GM12872 (cell line): ENCODE results near the gene STC2.

Experiments
- TF ChIP-seq, protein P1 (sequence below): IDR thresholded peaks from 3 replicates; pipeline ENCODE4 v1.5.1; 2011; ENCODE audit warnings: low read depth, mild to moderate bottlenecking, low read length, moderate library complexity; ENCODE audit not compliant: insufficient read depth

STC2 gene

GRCh38 chr5:173310218-173310769 lies 17.9 kb downstream of the STC2 start:
- TF ChIP-seq, protein P1, sequence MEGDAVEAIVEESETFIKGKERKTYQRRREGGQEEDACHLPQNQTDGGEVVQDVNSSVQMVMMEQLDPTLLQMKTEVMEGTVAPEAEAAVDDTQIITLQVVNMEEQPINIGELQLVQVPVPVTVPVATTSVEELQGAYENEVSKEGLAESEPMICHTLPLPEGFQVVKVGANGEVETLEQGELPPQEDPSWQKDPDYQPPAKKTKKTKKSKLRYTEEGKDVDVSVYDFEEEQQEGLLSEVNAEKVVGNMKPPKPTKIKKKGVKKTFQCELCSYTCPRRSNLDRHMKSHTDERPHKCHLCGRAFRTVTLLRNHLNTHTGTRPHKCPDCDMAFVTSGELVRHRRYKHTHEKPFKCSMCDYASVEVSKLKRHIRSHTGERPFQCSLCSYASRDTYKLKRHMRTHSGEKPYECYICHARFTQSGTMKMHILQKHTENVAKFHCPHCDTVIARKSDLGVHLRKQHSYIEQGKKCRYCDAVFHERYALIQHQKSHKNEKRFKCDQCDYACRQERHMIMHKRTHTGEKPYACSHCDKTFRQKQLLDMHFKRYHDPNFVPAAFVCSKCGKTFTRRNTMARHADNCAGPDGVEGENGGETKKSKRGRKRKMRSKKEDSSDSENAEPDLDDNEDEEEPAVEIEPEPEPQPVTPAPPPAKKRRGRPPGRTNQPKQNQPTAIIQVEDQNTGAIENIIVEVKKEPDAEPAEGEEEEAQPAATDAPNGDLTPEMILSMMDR = no peak

- TF ChIP-seq, protein P1 = no peak
These were observed 18.5 kb downstream of the STC2 start for GRCh38 chr5:173309731-173310130.

DNA sequence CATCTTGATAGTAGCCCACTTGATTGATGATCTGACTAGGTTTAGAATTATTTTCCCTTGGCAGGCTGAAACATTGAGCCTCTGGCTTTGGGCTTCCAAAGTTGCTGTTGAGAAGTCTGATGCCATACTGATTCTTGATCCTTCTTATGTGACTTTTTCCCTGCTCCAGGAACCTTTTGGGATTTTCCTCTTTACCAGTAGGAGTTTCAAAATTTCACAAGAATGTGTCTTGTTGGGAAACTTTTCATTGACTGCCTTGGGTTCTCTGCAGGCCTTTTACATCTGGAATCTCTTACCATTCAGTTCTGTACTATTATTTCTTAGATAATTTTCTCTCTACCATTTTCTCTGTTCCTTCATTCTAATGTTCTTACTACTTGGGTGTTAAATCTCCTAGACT lies 20.0 kb downstream of the STC2 start:
- TF ChIP-seq, protein P1 = no peak

DNA sequence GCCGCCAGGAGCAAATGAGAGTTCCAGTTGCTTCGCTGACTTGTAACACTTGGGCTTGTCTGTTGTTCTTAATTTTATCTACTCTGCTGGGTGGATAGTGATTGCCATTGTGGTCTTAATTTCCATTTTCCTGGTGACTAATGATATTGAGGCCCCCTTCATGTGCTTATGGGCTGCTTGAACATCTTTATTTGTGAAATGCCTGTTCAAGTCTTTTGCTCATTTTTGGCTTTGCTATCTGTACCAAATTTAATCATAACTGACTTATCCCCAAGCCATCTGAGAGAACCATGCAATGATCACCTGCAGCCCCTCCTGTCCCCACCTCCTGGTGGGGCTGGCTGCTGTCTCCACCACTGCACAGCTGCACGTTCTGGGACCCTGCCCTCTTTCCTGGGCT lies 20.5 kb downstream of the STC2 start:
- TF ChIP-seq, protein P1 = no peak

GRCh38 chr5:173306695-173307094 lies 21.5 kb downstream of the STC2 start:
- TF ChIP-seq, protein P1 = no peak

DNA sequence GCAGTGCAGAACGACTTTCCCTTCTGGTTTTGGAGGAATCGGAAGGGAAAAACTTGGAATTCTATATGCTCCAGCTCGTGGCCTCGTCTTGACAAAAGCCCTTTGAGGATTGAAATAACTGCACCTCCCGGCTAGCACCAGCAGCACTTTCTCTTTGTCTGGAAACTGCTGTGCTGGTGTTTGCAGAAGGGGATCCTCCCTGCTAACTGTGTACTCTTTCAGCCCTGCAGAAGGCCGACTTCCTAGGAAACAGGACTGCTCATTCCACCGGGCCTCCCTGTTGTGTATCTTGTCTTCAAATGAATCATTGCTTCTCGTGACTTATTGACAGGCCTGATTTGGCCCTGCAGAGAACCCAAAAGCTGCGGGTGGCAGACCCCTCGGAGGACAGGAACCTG lies 23.6 kb downstream of the STC2 start:
- TF ChIP-seq, protein P1 = no peak

DNA sequence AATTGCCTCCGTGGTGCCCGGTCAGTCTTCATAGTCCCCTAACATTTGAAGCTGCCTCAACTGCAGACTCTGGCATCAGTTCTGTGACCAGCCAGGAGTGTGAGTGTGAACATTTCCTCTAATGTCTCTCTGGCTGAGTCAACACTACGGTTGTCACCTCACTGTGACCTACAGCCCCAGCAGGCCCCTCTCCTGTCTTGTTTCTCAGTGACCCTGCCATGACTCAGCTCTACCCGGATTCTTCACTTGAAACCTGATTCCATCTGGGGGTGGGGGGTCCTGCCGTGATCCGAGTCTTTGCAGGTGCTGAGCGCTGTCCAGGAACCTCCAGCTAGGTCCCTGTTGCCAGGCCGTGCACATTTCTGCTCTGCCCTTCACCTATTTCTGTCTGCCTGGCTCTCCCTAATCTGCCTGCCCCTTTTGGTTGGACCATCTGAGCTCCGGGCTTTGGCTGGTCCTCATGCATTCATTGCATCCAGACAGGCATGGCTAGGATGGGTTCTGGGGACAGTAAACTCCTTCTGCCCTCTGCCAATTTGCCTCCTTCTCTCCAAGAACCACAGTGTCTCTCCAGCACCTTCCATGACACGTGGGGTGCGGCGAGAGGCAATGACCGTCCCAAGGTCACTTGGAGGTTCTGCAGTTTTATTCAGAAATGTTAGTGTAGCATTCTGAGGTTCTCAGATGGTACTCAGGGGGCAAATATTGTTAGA lies 24.2 kb downstream of the STC2 start:
- TF ChIP-seq, protein P1 = no peak
